ENCODE data around the gene ALX4. TPM values are rescaled to one million over a fixed set of nuclear protein-coding genes. Genes with fewer than 3 reads are reported as not detected.

ALX4 gene
- total and polyA plus RNA-seq, 2 experiments from 2014 or later, result not detected

GRCh38 chr11:44268614-44269080 lies 41.3 kb downstream of the ALX4 start:
- Histone ChIP-seq H3K27me3 (ENCODE audit: insufficient read depth) (no peaks in the 10 kb centered on the region), H3K4me1 (ENCODE audit: insufficient read depth) (no peaks in the 10 kb centered on the region), H4K20me1 (replicated peaks; ENCODE audit: insufficient read depth) (no peaks in the 10 kb centered on the region), H3K4me3 (no peak overlapping the region), H3K9me2 (ENCODE audit: insufficient read depth) (peaks cover 4% of the 10 kb centered on the region; the same call in 1 of the 2 replicates), H3K36me3 (ENCODE audit: insufficient read depth) (no peaks in the 10 kb centered on the region), H3K4me2 (no peak overlapping the region), H3K27ac (ENCODE audit: low read depth) (no peak overlapping the region), H3K79me2 (replicated peaks; ENCODE audit: insufficient read depth) (no peaks in the 10 kb centered on the region), H3F3A (replicated peaks; ENCODE audit: low read depth) (no peaks in the 10 kb centered on the region), H2AFZ (no peak overlapping the region)
- H3K27ac Mint-ChIP-seq, result no peak overlapping the region
- TF ChIP-seq REST (IDR thresholded peaks at IDR 0.05; ENCODE audit: unreplicated experiment), result no peak
- TF ChIP-seq STAT1 (IDR thresholded peaks at IDR 0.05; ENCODE audit: unreplicated experiment), result no peak
- TF ChIP-seq JUNB (IDR thresholded peaks at IDR 0.05; ENCODE audit: unreplicated experiment), result no peak
- TF ChIP-seq CREB1 (CRISPR knock-in tag; IDR thresholded peaks at IDR 0.05; ENCODE audit: low read depth), result no peak
- no peak for TF ChIP-seq CTCF (conservative IDR thresholded peaks at IDR 0.05; ENCODE audit: low read depth in 2 of 2)
- no peak for TF ChIP-seq ZNF331 (CRISPR knock-in tag; IDR thresholded peaks at IDR 0.05; ENCODE audit: low read depth)
- TF ChIP-seq EZH2 (IDR thresholded peaks at IDR 0.05; ENCODE audit: low read depth, unreplicated experiment), result no peak
- TF ChIP-seq ZNF114 (CRISPR knock-in tag; IDR thresholded peaks at IDR 0.05), result no peak
- peaks cover 3% of the 10 kb centered on the region; the same call in 2 of the 3 replicates for H3K4me1 Mint-ChIP-seq
- no peak overlapping the region for H3K4me3 Mint-ChIP-seq
- no peaks in the 10 kb centered on the region for H3K36me3 Mint-ChIP-seq (ENCODE audit: low read depth)
- peaks cover 5% of the 10 kb centered on the region for H3K27me3 Mint-ChIP-seq (ENCODE audit: insufficient read depth, low read depth, poor library complexity)
- ATAC-seq (no peak), DNase-seq (ENCODE audit: low spot score) (no peak)
- no peaks in the 10 kb centered on the region for H3K9me3 Mint-ChIP-seq

- no peaks in the 10 kb centered on the region for H3K9me2 ChIP-seq (ENCODE audit: insufficient read depth)
- H2AFZ ChIP-seq, result no peak overlapping the region
- H4K20me1 ChIP-seq (replicated peaks; ENCODE audit: insufficient read depth), result no peaks in the 10 kb centered on the region
- H3K27me3 ChIP-seq (ENCODE audit: insufficient read depth), result no peaks in the 10 kb centered on the region
- Mint-ChIP-seq H3K36me3 (ENCODE audit: low read depth) (no peaks in the 10 kb centered on the region), H3K4me1 (peaks cover 3% of the 10 kb centered on the region; the same call in 2 of the 3 replicates), H3K4me3 (no peak overlapping the region), H3K27ac (no peak overlapping the region), H3K27me3 (ENCODE audit: insufficient read depth, low read depth, poor library complexity) (peaks cover 5% of the 10 kb centered on the region), H3K9me3 (no peaks in the 10 kb centered on the region)
- H3K4me3 ChIP-seq, result no peak overlapping the region
- H3K36me3 ChIP-seq (ENCODE audit: insufficient read depth), result no peaks in the 10 kb centered on the region
- no peak overlapping the region for H3K27ac ChIP-seq (ENCODE audit: low read depth)
- no peaks in the 10 kb centered on the region for H3K79me2 ChIP-seq (replicated peaks; ENCODE audit: insufficient read depth)
- DNase-seq (ENCODE audit: low spot score) (no peak), ATAC-seq (no peak)
- H3F3A ChIP-seq (replicated peaks; ENCODE audit: low read depth), result no peaks in the 10 kb centered on the region
- no peaks in the 10 kb centered on the region for H3K4me1 ChIP-seq (ENCODE audit: insufficient read depth)
- H3K4me2 ChIP-seq, result no peak overlapping the region
- no peak for TF ChIP-seq EZH2phosphoT487 (IDR thresholded peaks at IDR 0.05; ENCODE audit: unreplicated experiment)
- TF ChIP-seq REST (IDR thresholded peaks at IDR 0.05; ENCODE audit: unreplicated experiment), result no peak
These were observed 42.0 kb downstream of the ALX4 start for GRCh38 chr11:44267750-44268613.

Measured in GM23338 (cell line).